Osteoblast (primary cell): ENCODE measurements around the gene MMP23B. TPM values are rescaled to one million over a fixed set of nuclear protein-coding genes. Genes with fewer than 3 reads are reported as not detected.

ENCODE experiments used
- DNase-seq: peaks from one replicate; pipeline ENCODE4 v3.0.0; 2011; ENCODE audit warnings: low spot score, mixed read lengths; ENCODE audit not compliant: insufficient read length; ENCODE audit errors: missing footprints
- H2AFZ ChIP-seq: 2 replicates; pipeline ENCODE4 v1.6.0; 2011; ENCODE audit warnings: mild to moderate bottlenecking, low read length
- H3K27ac ChIP-seq: 2 replicates; pipeline ENCODE4 v1.5.1; 2011; ENCODE audit warnings: mild to moderate bottlenecking, low read depth, low read length, moderate library complexity
- H3K27me3 ChIP-seq: 2 replicates; pipeline ENCODE4 v1.6.0; 2012; ENCODE audit warnings: mild to moderate bottlenecking, control low read depth, inconsistent platforms, low read length, moderate library complexity; ENCODE audit not compliant: insufficient read depth
- H3K36me3 ChIP-seq: 2 replicates; pipeline ENCODE4 v1.5.1; 2011; ENCODE audit warnings: mild to moderate bottlenecking, low read length, control low read depth, moderate library complexity; ENCODE audit not compliant: insufficient read depth
- H3K4me1 ChIP-seq: 2 replicates; pipeline ENCODE4 v1.5.1; 2011; ENCODE audit warnings: mild to moderate bottlenecking, low read length, control low read depth, moderate library complexity; ENCODE audit not compliant: insufficient read depth
- H3K4me2 ChIP-seq: 2 replicates; pipeline ENCODE4 v1.6.0; 2011; ENCODE audit warnings: mild to moderate bottlenecking, low read length; ENCODE audit not compliant: insufficient read depth
- H3K4me3 ChIP-seq: fragments of 200-600 bp; sonication (generic); 3 replicates; pipeline ENCODE4 v1.5.1; 2012; ENCODE audit warnings: mild to moderate bottlenecking, low read length, inconsistent platforms; ENCODE audit not compliant: insufficient read depth
- H3K79me2 ChIP-seq: 2 replicates; pipeline ENCODE4 v1.6.0; 2012; ENCODE audit warnings: mild to moderate bottlenecking, low read length, control low read depth, inconsistent platforms; ENCODE audit not compliant: insufficient read depth
- H3K9me3 ChIP-seq: 2 replicates; pipeline ENCODE4 v1.5.1; 2011; ENCODE audit warnings: low read depth, low read length, control low read depth
- H4K20me1 ChIP-seq: 2 replicates; pipeline ENCODE4 v1.6.0; 2012; ENCODE audit warnings: mild to moderate bottlenecking, low read length, control low read depth; ENCODE audit not compliant: insufficient read depth
- CTCF ChIP-seq: IDR thresholded peaks from 2 replicates; pipeline ENCODE4 v1.5.1; 2011; ENCODE audit warnings: mild to moderate bottlenecking, low read depth, low read length, moderate library complexity; ENCODE audit errors: extremely low read depth
- total RNA-seq: library from RNA; depleted of rRNA; stranded (reverse); fragments of >200 nt; gene quantifications from 2 replicates; pipeline ENCODE4 v1.2.3, GENCODE V29; 2012

The MMP23B gene
- total RNA-seq, 1 donor = 1.1 TPM

GRCh38 chr1:1683104-1683905 is 51.3 kb downstream of the MMP23B start:
- H3K27ac ChIP-seq = no peak overlapping the region
- DNase-seq = peak; percentile 77
- H3K9me3 ChIP-seq = no peaks in the 10 kb centered on the region
- H2AFZ ChIP-seq = no peak overlapping the region
- H3K4me2 ChIP-seq = no peak overlapping the region
- no peak overlapping the region for H3K4me3 ChIP-seq
- no peak for TF ChIP-seq CTCF
- H3K36me3 ChIP-seq = peaks cover 3% of the 10 kb centered on the region
- H3K4me1 ChIP-seq = peaks cover 5% of the 10 kb centered on the region
- H3K27me3 ChIP-seq = no peaks in the 10 kb centered on the region
- H4K20me1 ChIP-seq = peaks cover 31% of the 10 kb centered on the region
- H3K79me2 ChIP-seq = peaks cover 70% of the 10 kb centered on the region

Other genes starting within 250 kb of the MMP23B start
- gene CCNL2, start 232.8 kb upstream of the MMP23B start, total RNA-seq = 138 and 139 TPM in 2 replicates
- gene MRPL20, start 224.9 kb upstream of the MMP23B start, total RNA-seq = 53.9 and 58.9 TPM in 2 replicates
- gene ANKRD65, start 210.9 kb upstream of the MMP23B start, total RNA-seq = 1.2 and 1.8 TPM in 2 replicates
- 2.4 and 4.3 TPM in 2 replicates for gene VWA1, start 196.5 kb upstream of the MMP23B start, total RNA-seq
- under 0.01 and 0.59 TPM in 2 replicates for gene ATAD3C, start 182.5 kb upstream of the MMP23B start, total RNA-seq
- 10.6 and 14.5 TPM in 2 replicates for gene ATAD3B, start 160.4 kb upstream of the MMP23B start, total RNA-seq
- gene ATAD3A, start 120.0 kb upstream of the MMP23B start, total RNA-seq = 18.6 and 19.9 TPM in 2 replicates
- gene TMEM240, start 91.5 kb upstream of the MMP23B start, total RNA-seq = 1.8 and 2.7 TPM in 2 replicates
- 67.2 and 73.1 TPM in 2 replicates for gene SSU72, start 57.3 kb upstream of the MMP23B start, total RNA-seq
- 2.1 and 2.5 TPM in 2 replicates for gene FNDC10, start 32.0 kb upstream of the MMP23B start, total RNA-seq
- gene MIB2, start 16.7 kb upstream of the MMP23B start, total RNA-seq = 74.0 and 80.7 TPM in 2 replicates
- 5.3 and 5.8 TPM in 2 replicates for gene CDK11B, start 26.8 kb downstream of the MMP23B start, total RNA-seq
- 33.0 and 38.4 TPM in 2 replicates for gene SLC35E2B, start 60.6 kb downstream of the MMP23B start, total RNA-seq
- gene CDK11A, start 92.2 kb downstream of the MMP23B start, total RNA-seq = 19.4 and 22.1 TPM in 2 replicates
- 43.9 and 45.6 TPM in 2 replicates for gene NADK, start 146.3 kb downstream of the MMP23B start, total RNA-seq